Neural progenitor cell (in vitro differentiated cells): ENCODE measurements around the gene BCL7A. TPM values are rescaled to one million over a fixed set of nuclear protein-coding genes. Genes with fewer than 3 reads are reported as not detected.
A peak's percentile ranks its signal among the peaks of the same experiment; 100 is the strongest.

Experiments
- DNase-seq: peaks from one replicate; pipeline ENCODE4 v3.0.0-alpha.2; 2016; ENCODE audit warnings: low spot score
- H2AFZ ChIP-seq: fragments of 200-600 bp; sonication (generic); replicated peaks from 2 replicates; pipeline ENCODE4 v1.6.1; 2016; ENCODE audit warnings: antibody characterized with exemption
- H3F3A ChIP-seq: fragments of 200-600 bp; sonication (generic); 2 replicates; pipeline ENCODE4 v1.6.1; 2016; ENCODE audit warnings: antibody characterized with exemption, low read depth
- H3K27ac ChIP-seq: fragments of 200-600 bp; sonication (generic); 2 replicates; pipeline ENCODE4 v1.5.1; 2016; ENCODE audit warnings: mild to moderate bottlenecking
- H3K27me3 ChIP-seq: fragments of 200-600 bp; sonication (generic); 2 replicates; pipeline ENCODE4 v1.6.1; 2016; ENCODE audit warnings: mild to moderate bottlenecking, moderate library complexity
- H3K36me3 ChIP-seq: fragments of 200-600 bp; sonication (generic); 2 replicates; pipeline ENCODE4 v1.5.1; 2016
- H3K4me1 ChIP-seq: fragments of 200-600 bp; sonication (generic); 2 replicates; pipeline ENCODE4 v1.6.1; 2016; ENCODE audit warnings: mixed run types
- H3K4me2 ChIP-seq: fragments of 200-600 bp; sonication (generic); 2 replicates; pipeline ENCODE4 v1.6.1; 2016
- H3K4me3 ChIP-seq: fragments of 200-600 bp; sonication (generic); 2 replicates; pipeline ENCODE4 v1.5.1; 2016
- H3K79me2 ChIP-seq: fragments of 200-600 bp; sonication (generic); 2 replicates; pipeline ENCODE4 v1.6.1; 2016; ENCODE audit warnings: low read depth
- H3K9ac ChIP-seq: fragments of 200-600 bp; sonication (generic); 2 replicates; pipeline ENCODE4 v1.6.1; 2016
- H3K9me3 ChIP-seq: fragments of 200-600 bp; sonication (generic); 2 replicates; pipeline ENCODE4 v1.5.1; 2016; ENCODE audit warnings: low read depth
- H4K20me1 ChIP-seq: fragments of 200-600 bp; sonication (generic); 2 replicates; pipeline ENCODE4 v1.6.1; 2016; ENCODE audit warnings: low read depth
- H3K27ac Mint-ChIP-seq: 3 replicates; pipeline ENCODE4 v1.8.0; 2021; ENCODE audit warnings: mixed read lengths
- H3K27me3 Mint-ChIP-seq: 2 replicates; pipeline ENCODE4 v1.8.0; 2022; ENCODE audit warnings: low read depth, mild to moderate bottlenecking, inconsistent platforms, moderate library complexity, mixed read lengths; ENCODE audit not compliant: insufficient read depth
- H3K36me3 Mint-ChIP-seq: 3 replicates; pipeline ENCODE4 v1.8.0; 2021; ENCODE audit warnings: mixed read lengths
- H3K4me1 Mint-ChIP-seq: 3 replicates; pipeline ENCODE4 v1.8.0; 2021; ENCODE audit warnings: mixed read lengths
- H3K4me3 Mint-ChIP-seq: 3 replicates; pipeline ENCODE4 v1.8.0; 2021; ENCODE audit warnings: mild to moderate bottlenecking, moderate library complexity, mixed read lengths
- H3K9me3 Mint-ChIP-seq: 3 replicates; pipeline ENCODE4 v1.8.0; 2020; ENCODE audit warnings: mixed read lengths
- CTCF ChIP-seq: fragments of 200-600 bp; sonication (generic); IDR thresholded peaks from 2 replicates; pipeline ENCODE4 v1.5.1; 2017; ENCODE audit warnings: antibody characterized with exemption, mild to moderate bottlenecking
- EZH2 ChIP-seq: fragments of 200-600 bp; sonication (generic); IDR thresholded peaks from 2 replicates; pipeline ENCODE4 v1.6.1; 2017; ENCODE audit warnings: antibody characterized with exemption, mild to moderate bottlenecking, moderate library complexity
- EZH2phosphoT487 ChIP-seq: fragments of 200-600 bp; sonication (generic); IDR thresholded peaks from 2 replicates; pipeline ENCODE4 v1.6.1; 2017; ENCODE audit warnings: antibody characterized with exemption
- total RNA-seq: library from RNA; depleted of rRNA; stranded (reverse); fragments of >200 nt; gene quantifications from 2 replicates; pipeline ENCODE4 v1.2.3, GENCODE V29; 2015; ENCODE audit warnings: low replicate concordance

Gene BCL7A
- total RNA-seq, 1 donor from 2014 or later = 22.1 TPM

- peaks cover 26% of the 10 kb centered on the region for H3K36me3 Mint-ChIP-seq
- no peaks in the 10 kb centered on the region for H3K9me3 Mint-ChIP-seq
- H3K4me1 Mint-ChIP-seq = peaks cover 31% of the 10 kb centered on the region
- H3K4me1 ChIP-seq = peaks cover 13% of the 10 kb centered on the region
- H3K4me3 ChIP-seq = no peak overlapping the region
- no peaks in the 10 kb centered on the region for H3K9me3 ChIP-seq
- no peak overlapping the region for H3K4me3 Mint-ChIP-seq
- DNase-seq = no peak
- H3F3A ChIP-seq = peaks cover 27% of the 10 kb centered on the region
- H3K9ac ChIP-seq = no peak overlapping the region
- H4K20me1 ChIP-seq = peaks cover 33% of the 10 kb centered on the region
- H3K36me3 ChIP-seq = no peaks in the 10 kb centered on the region
- H3K4me2 ChIP-seq = no peak overlapping the region
- no peak overlapping the region for H3K27ac Mint-ChIP-seq
- no peak for TF ChIP-seq EZH2phosphoT487
- peaks cover 5% of the 10 kb centered on the region for H3K27me3 Mint-ChIP-seq
- H3K79me2 ChIP-seq = no peaks in the 10 kb centered on the region
- no peaks in the 10 kb centered on the region for H3K27me3 ChIP-seq
- no peak overlapping the region for H2AFZ ChIP-seq
- no peak overlapping the region for H3K27ac ChIP-seq
These were observed 39.6 kb downstream of the BCL7A start for GRCh38 chr12:122061253-122061652.

- Histone ChIP-seq H3K79me2 (no peaks in the 10 kb centered on the region), H3K27me3 (no peaks in the 10 kb centered on the region), H3K4me1 (peaks cover 13% of the 10 kb centered on the region), H3K36me3 (no peaks in the 10 kb centered on the region), H4K20me1 (peaks cover 27% of the 10 kb centered on the region), H3K9me3 (no peaks in the 10 kb centered on the region), H3K4me3 (no peak overlapping the region), H3K4me2 (no peak overlapping the region), H3F3A (peaks cover 27% of the 10 kb centered on the region), H3K27ac (no peak overlapping the region), H3K9ac (no peak overlapping the region), H2AFZ (no peak overlapping the region)
- H3K4me3 Mint-ChIP-seq = peak overlapping the region; percentile 82
- TF ChIP-seq CTCF = no peak
- no peak for TF ChIP-seq EZH2phosphoT487
- no peak for TF ChIP-seq EZH2
- H3K4me1 Mint-ChIP-seq = peaks cover 36% of the 10 kb centered on the region
- no peaks in the 10 kb centered on the region for H3K9me3 Mint-ChIP-seq
- H3K36me3 Mint-ChIP-seq = peaks cover 15% of the 10 kb centered on the region
- DNase-seq = no peak
- H3K27me3 Mint-ChIP-seq = peaks cover 5% of the 10 kb centered on the region
- peak overlapping the region; percentile 17 for H3K27ac Mint-ChIP-seq
These were observed 41.4 kb downstream of the BCL7A start for GRCh38 chr12:122062832-122063693.

GRCh38 chr12:122063694-122064024 lies 42.0 kb downstream of the BCL7A start:
- H3F3A ChIP-seq = peaks cover 27% of the 10 kb centered on the region
- H3K4me2 ChIP-seq = no peak overlapping the region
- H3K4me3 Mint-ChIP-seq = peak overlapping the region; percentile 82
- H3K4me1 Mint-ChIP-seq = peaks cover 38% of the 10 kb centered on the region
- H3K79me2 ChIP-seq = no peaks in the 10 kb centered on the region
- TF ChIP-seq CTCF (no peak), EZH2phosphoT487 (no peak), EZH2 (no peak)
- H4K20me1 ChIP-seq = peaks cover 27% of the 10 kb centered on the region
- H3K27me3 ChIP-seq = no peaks in the 10 kb centered on the region
- no peak overlapping the region for H3K27ac ChIP-seq
- H3K9me3 Mint-ChIP-seq = no peaks in the 10 kb centered on the region
- no peak overlapping the region for H2AFZ ChIP-seq
- no peak overlapping the region for H3K9ac ChIP-seq
- H3K27ac Mint-ChIP-seq = peak overlapping the region; percentile 17
- no peaks in the 10 kb centered on the region for H3K36me3 ChIP-seq
- peaks cover 4% of the 10 kb centered on the region for H3K27me3 Mint-ChIP-seq
- H3K36me3 Mint-ChIP-seq = peaks cover 12% of the 10 kb centered on the region
- H3K9me3 ChIP-seq = no peaks in the 10 kb centered on the region
- DNase-seq = no peak
- no peak overlapping the region for H3K4me3 ChIP-seq
- H3K4me1 ChIP-seq = peaks cover 13% of the 10 kb centered on the region
